Epidermal melanocyte (primary cell): ENCODE results near the gene SMIM5.
A peak's percentile ranks its signal among the peaks of the same experiment; 100 is the strongest.
"Not testable (repeated sequence)": the region's sequence is repeated elsewhere in the genome, so short reads cannot be mapped to it uniquely, and the experiment has no call there.

ENCODE experiments used
- DNase-seq: peaks from one replicate; pipeline ENCODE4 v3.0.0; 2011; ENCODE audit warnings: low spot score; ENCODE audit not compliant: insufficient read length

Gene SMIM5

DNA sequence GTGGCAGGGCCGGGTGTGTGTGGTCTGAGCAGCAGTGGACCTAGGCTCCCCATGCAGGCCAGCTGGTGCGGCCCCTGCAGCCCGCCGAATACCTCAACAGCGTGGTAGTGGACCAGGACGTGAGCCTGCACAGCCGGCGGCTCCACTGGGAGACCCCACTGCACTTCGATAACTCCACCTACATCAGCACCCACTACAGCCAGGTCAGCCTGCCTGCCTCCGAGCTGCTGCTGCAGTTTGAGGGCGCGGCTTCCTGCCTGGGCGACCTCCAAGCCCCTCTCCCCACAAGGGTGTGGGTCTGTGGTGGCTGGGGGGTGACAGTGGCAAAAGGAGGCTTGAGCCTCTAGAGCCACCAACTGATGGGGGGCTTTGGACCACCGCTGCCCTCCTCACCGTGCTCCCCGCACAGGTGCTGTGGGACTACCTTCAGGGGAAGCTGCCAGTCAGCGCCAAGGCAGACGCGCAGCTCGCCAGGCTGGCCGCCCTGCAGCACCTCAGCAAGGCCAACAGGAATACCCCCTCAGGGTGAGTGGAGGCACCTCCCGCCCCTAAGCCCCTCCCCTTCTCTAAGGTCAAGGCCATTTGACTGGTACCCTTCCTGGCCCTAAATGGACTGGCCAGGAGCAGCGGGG lies 8.4 kb upstream of the SMIM5 start:
- no peak for DNase-seq

- DNase-seq: no peak
Observed at GRCh38 chr17:75625813-75626486, 7.3 kb upstream of the SMIM5 start.

GRCh38 chr17:75626496-75627038 lies 6.7 kb upstream of the SMIM5 start:
- DNase-seq: no peak

- no peak for DNase-seq
Observed at GRCh38 chr17:75627094-75627493, 6.1 kb upstream of the SMIM5 start.

DNA sequence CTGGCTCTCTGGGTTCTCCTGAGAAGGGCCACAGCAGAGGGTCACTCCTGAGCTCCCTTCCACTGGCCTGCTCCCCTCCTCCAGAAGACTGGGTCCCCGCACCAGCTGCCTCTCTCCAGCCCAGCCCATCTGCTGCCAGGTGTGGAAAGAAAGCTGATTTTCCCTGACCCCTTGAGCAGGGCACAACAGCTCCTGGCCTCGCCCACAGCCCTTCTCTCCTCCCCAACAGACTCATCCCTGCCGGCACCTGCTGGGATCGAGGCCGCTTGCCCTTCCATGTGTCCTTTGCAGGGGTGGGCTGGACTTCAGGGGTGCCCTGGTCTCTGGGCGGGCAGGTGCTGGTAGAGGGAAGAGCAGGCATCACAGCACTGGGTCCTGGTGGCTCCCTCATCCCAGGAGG lies 4.8 kb upstream of the SMIM5 start:
- DNase-seq: no peak

GRCh38 chr17:75629157-75629556 lies 4.1 kb upstream of the SMIM5 start:
- no peak for DNase-seq

DNA sequence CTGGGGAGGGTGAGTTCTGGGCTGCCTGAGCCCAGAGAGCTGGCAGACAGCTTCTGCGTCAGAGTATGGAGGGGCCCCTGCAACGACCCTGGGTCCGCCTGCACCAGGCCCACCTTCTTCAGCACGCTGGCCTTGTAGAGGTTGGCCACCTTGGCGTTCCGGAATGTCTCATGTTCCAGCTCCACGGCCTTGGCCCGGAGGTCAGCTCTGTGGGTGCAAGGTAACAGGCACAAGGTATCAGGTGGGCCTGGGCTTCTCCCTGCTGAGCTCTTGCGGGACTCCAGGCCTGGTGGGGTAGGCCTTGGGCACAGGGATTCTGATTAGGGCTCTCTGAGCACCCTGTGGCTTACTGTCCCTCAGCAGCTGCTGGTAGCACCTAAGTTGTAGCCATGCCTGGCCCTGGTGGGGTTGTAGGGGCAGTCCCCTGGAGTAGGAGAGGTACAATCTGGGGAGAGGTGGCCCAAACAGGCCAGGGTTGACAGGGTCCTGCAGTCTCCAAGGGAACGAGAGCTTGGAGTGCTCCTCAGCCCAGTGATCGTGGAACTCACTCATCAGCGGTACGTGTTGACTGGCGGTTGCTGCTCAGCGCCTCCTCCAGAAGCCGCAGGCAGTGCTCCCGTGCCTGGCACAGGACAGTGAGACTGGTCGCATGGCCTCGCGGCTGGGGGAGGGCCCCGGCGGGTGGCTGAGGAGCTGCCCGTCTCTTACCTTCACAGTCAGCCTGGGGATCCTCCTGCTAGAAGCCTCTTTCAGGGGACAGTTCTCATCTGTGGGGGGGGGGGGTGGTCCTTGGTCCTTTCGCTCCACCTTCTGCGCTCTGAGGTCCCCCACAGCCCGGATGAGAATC lies 2.9 kb upstream of the SMIM5 start:
- no peak for DNase-seq

DNA sequence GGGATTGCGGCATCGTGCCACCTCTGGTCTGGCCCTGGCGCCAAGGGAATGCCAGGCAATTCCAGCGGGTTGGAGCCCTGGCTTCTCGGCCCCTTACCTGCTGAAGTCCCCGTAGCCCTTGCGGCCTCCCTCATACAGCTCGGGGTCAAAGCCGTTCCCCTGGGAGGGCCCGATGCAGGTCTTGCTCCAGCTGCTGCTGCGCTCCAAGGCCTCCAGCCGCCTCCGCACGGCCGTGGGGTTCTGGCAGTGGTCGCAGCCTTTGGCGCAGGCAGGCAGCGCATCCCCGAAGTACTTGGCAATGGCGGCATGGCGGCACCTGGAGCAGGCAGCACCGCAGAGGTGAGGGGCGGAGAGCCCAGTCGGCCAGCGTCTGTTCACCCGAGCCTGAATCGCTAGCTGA lies 1.9 kb upstream of the SMIM5 start:
- DNase-seq: no peak

- no peak for DNase-seq
Observed at GRCh38 chr17:75632428-75632827, 806 bp upstream of the SMIM5 start.

DNA sequence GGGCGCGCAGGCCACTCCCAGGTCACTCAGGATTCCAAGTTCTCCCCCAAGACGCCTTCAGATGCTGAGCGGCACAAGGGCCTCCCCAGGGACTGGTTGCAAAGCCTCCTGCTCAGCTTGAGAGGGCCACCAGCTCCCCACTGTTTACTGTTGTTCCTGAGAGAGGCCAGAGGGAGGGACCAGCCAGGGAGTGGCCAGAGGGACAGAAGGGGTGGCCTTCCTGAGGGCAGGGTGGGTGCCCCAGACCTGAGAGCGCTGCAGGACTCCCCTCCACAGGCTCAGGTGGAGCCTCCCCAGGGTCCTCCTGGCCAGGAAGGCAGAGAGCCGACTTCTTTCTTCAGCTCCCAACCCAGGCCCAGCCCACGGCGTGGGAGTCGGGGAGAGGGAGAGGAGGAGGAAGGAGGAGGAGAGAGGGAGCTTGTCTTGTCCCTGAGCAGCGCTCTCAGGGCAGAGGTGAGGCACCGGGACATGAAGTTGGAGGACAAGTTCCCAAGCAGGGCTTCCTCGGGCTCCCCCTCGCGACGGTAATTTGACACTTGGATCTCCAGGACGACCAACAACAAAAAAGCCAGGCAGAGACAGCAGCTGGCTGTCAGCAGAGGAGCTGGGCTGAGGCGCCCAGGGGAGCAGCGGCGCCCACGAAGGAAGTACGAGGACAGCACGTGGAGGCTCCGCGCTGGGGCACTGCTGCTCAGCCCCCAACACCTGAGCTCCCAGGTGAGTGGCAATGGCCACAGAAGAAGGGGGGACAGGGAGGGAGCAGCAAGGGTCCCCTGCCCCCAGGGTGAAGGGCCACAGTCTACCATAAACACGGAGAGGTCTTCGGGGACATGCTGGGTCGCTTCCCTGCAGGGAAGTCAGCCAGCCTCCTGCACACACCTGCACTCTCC lies 497 bp downstream of the SMIM5 start:
- DNase-seq: peak; percentile 93

GRCh38 chr17:75634376-75634740 lies 1.1 kb downstream of the SMIM5 start:
- DNase-seq: no peak

GRCh38 chr17:75634754-75635609 lies 1.7 kb downstream of the SMIM5 start:
- no peak for DNase-seq

DNA sequence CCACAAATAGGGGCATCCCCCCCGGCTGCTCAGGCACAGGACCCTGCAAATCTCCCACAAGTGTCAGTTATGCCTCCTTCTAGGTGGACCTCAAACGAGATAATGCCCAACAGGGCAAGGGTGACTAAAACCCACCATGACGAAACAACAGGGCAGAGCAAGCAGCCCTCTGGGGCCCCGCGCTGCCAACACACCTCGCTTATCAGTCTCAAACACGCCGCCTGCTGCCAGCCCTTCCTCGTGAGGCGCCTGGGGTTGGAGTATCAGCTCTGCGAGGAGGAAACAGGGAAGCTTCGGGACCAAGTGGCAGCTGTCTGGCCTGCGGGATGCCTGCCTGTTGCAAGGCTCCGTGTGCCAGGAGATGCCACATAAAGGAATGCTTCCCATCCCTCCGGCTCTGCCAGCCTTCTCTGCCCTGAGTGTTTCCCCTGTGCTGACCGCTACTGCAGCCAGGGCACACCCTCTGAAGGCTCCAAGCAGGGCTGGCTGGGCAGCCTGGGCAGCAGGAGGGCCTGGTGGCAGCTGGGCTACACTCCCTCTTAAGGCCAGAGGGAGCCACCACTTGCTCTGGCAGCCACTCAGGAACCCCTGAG lies 2.5 kb downstream of the SMIM5 start:
- DNase-seq: no peak

DNA sequence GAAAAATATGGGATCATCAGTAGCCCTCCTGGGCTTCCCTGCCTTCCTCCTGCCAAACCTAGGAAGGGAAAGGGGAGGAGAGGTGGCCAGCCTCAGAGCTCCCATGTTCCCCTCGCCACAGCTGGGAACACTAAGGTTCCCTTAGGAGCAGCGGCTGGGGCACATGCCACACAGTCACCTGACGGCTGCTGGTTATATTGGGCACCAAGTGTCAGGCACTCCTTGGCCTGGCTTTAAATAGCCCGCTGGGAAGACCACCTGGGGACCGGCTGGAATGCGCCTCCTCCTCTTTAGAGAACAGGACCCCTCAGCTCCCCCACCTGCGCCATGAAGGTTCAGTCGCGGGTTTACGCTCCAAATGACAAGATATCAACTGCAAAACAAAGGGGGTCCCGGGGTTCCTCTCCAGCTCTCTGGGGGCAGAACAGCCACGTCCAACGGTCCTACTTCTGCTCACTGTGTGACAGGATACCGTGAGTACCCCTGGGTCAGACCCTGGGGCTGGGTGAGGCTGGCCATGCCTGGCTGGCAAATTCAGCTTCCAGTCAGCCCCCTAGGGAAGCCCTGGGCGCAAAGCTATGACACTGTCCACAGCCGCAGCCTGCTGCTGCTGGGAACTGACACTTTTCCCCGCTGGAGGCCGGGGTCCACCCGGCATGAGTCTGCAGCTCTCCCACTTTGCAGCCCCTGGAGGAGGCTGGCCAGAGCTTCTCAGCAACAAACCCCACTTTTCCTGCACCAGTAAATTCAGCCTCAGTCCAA lies 3.3 kb downstream of the SMIM5 start:
- DNase-seq: no peak

DNA sequence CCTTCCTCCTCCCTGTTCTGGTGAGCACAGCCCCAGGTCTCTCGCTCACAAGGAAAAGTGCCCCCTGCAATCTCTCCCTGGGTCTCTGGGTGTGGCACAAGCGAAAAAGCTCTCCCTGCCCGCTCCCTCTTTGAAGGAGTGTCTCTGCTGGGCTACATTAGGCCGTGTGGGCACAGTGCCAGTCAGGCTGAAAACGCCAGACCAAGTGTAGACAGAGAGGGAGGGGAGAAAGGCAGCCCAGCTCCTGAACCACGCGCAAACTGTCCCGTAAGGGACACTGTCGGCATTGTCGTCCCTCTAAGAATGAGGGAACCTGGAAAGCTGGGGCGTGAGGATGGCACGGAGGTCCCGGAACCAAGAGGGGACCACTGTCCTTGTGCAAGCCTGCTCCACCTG lies 3.9 kb downstream of the SMIM5 start:
- no peak for DNase-seq

DNA sequence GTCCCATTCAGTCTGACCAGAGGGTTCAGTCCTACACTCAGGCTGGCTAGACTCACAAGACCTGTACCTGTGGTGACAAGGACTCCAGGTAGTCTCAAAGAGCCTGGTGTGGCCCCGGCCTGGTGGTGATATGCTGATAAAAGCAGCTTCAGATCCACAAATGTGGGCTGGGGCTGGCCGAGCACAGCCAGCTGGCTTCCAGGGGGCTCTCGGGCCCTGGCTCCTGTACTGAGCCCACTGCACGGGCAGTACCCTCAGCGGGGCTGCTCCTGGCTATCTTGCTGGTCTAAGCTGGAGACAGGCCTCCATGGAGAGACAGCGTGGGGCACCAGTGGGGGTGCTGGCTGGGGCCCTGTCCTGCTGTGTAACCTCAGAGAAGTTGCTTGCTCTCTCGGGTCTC lies 4.3 kb downstream of the SMIM5 start:
- DNase-seq: no peak

- not testable (repeated sequence) for DNase-seq
Observed at GRCh38 chr17:75638039-75638438, 4.8 kb downstream of the SMIM5 start.

DNA sequence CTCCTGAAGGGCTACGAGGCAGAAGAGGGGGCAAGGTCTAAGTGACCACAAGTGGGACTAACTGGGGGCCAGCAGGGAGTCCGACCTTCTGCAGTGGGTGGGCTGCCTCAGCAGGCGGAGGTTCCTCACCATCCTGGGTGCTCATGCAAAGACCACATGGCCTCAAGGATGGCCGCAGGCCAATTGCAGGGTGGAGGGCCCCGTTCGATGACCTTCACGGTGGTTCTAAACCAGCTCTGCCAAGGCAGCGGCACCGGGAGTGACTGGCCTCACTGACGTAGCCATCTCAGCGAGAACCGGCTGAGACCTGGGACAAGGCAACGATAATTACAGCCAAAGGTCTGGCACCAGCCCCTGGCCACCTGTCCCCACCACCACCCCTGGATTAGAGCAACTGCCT lies 5.7 kb downstream of the SMIM5 start:
- DNase-seq: no peak

DNA sequence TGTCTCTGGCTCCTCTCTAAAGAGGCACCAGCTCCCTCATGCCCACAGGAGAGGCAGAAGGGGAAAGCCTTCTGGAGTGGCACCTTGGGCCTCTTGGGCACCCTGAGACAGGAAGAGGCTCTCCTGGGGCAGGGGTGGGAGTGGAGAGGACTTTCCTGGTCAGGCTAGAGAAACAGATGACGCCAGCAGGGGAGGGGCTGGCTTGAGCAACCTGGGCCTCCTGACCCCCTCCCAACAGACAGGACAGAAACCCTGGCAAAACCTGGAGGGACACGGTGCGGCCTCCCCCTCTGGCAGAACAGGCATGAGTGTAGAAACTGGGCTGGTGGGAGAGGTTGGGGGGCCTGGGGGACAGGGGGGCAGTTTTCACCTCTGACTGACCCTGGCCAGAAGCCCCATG lies 6.1 kb downstream of the SMIM5 start:
- DNase-seq: no peak
